ENCODE data around the gene LACRT. TPM values are rescaled to one million over a fixed set of nuclear protein-coding genes. Genes with fewer than 3 reads are reported as not detected.

LACRT gene
- not detected in 2 replicates for total RNA-seq

DNA sequence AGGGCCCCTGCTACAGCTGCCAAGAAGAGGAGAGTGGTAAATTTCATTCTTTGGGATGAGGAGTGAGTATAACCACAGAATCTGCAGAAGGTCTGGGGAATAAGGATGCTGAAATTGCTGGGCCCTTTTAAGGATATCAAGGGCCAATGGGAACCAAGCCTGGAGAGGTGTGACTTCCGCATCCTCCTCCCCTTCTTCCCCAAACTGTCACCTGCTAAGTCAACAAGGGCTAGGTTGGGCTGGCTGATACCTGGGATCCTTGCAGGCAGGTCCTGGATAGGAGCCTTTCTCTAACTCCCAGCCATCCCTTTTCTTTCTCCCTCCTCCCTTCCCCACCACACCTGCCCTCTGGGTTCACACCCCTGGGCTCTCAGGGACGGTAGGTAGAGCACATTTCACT is at the start of gene LACRT:
TSS of gene LACRT (minus strand) at position 101 of the 400 bp plus-strand sequence. CDS start at position 47, 54 bp downstream.

GRCh38 chr12:54648265-54648664 is 13.6 kb upstream of the LACRT start, which contains the start of gene DCD:
TSS of gene DCD (minus strand) at chr12:54648365. CDS start at chr12:54648303, 62 bp downstream.

GRCh38 chr12:54588110-54588889 is 46.4 kb downstream of the LACRT start, which contains the start of gene PPP1R1A:
TSS of gene PPP1R1A (minus strand) at chr12:54588659. CDS start at chr12:54588488, 171 bp downstream.

Other genes with a start within 250 kb of the LACRT start
- gene ITGA5, start 215.6 kb downstream of the LACRT start, total RNA-seq = 117 and 137 TPM in 2 replicates
- gene GTSF1, start 161.3 kb downstream of the LACRT start, total RNA-seq = not detected in 2 replicates
- gene NCKAP1L, start 137.1 kb downstream of the LACRT start, total RNA-seq = 0.05 TPM in 1 of 2 replicates, not detected in the other
- gene PDE1B, start 85.3 kb downstream of the LACRT start, total RNA-seq = 0.44 and 1.0 TPM in 2 replicates
- gene PPP1R1A, start 46.2 kb downstream of the LACRT start, total RNA-seq = 0.37 and 0.54 TPM in 2 replicates
- not detected in 2 replicates for gene DCD, start 13.5 kb upstream of the LACRT start, total RNA-seq
- not detected in 2 replicates for gene MUCL1, start 219.6 kb upstream of the LACRT start, total RNA-seq

Measured in cardiac ventricle fibroblast (primary cell).